ENCODE data around the gene FAP.

GRCh38 chr2:162221064-162221463, 22.2 kb downstream of the FAP start:
- TF ChIP-seq CTCF (IDR thresholded peaks at IDR 0.05; ENCODE audit: insufficient read depth, low read length): peak; percentile 91
- TF ChIP-seq POLR2AphosphoS5 (IDR thresholded peaks at IDR 0.05; ENCODE audit: low read depth): no peak
- no peak for TF ChIP-seq SPI1 (IDR thresholded peaks at IDR 0.05; ENCODE audit: borderline replicate concordance, low read depth)
- no peak for TF ChIP-seq REST (IDR thresholded peaks at IDR 0.05; ENCODE audit: insufficient replicate concordance, low read depth)

Measured in HL-60 (cell line).